ENCODE results near the gene RFT1.
A peak's percentile ranks its signal among the peaks of the same experiment; 100 is the strongest.

RFT1 gene

DNA sequence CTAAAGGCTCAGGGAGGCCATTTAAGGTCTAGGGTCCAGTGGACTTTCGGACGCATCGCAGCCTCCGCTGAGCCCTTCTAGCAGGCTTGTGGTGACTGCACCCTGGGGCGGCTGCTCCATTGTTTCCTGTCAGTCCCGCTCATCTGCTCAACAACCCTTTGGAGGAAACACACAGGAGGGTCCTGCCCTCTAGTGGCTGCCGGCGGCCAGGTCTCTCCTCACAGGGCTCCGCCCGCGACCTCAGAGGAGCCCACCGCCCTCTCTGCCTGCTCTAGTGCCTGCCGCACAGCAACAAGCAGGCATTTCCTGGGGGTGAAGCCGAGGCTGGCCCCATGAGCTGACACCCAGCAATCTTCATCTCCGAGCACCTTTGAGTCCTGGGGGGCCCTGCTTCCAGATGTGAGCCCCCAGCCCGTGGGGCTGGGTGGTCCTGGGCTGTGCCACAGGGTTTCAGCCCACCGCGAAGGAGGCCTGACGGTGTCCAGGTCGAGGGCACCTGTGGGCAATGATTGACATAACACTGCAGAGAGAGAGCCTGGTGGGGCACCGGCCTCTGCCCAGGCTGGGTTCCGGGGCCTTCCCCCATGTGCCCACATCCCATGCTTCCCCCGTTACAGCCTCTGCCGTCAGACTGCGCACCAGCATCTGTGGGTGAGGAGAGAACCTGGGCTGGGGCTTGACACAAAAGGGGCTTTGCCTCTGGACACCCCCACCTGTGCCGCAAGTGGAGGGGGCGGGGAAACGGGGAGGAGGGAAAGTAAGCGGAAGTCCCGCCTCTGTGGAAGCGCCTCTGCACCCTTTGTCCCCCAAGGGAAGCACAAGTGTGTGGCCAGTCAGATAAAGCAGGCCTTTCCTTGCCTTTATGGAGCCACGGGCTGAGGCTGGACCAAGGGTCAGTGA lies 57.3 kb downstream of the RFT1 start:
- TF ChIP-seq, protein P1, sequence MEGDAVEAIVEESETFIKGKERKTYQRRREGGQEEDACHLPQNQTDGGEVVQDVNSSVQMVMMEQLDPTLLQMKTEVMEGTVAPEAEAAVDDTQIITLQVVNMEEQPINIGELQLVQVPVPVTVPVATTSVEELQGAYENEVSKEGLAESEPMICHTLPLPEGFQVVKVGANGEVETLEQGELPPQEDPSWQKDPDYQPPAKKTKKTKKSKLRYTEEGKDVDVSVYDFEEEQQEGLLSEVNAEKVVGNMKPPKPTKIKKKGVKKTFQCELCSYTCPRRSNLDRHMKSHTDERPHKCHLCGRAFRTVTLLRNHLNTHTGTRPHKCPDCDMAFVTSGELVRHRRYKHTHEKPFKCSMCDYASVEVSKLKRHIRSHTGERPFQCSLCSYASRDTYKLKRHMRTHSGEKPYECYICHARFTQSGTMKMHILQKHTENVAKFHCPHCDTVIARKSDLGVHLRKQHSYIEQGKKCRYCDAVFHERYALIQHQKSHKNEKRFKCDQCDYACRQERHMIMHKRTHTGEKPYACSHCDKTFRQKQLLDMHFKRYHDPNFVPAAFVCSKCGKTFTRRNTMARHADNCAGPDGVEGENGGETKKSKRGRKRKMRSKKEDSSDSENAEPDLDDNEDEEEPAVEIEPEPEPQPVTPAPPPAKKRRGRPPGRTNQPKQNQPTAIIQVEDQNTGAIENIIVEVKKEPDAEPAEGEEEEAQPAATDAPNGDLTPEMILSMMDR (IDR thresholded peaks at IDR 0.05; ENCODE audit: borderline replicate concordance, extremely low read depth, low read length, poor library complexity, severe bottlenecking), result peak; percentile 98
- TF ChIP-seq EZH2 (IDR thresholded peaks at IDR 0.05; ENCODE audit: borderline replicate concordance, low read depth, low read length, severe bottlenecking), result no peak
- peak overlapping the region; percentile 76 for H2AFZ ChIP-seq (ENCODE audit: low read depth, low read length)
- H3K79me2 ChIP-seq (ENCODE audit: insufficient read depth, low read length), result no peaks in the 10 kb centered on the region
- H3K4me1 ChIP-seq (ENCODE audit: insufficient read depth, low read length), result peaks cover 15% of the 10 kb centered on the region
- ATAC-seq (ENCODE audit: insufficient read depth, low read depth) (peak; percentile 99), DNase-seq (peak; percentile 92)
- H3K9ac ChIP-seq (ENCODE audit: low read depth, low read length), result peak overlapping the region; percentile 37
- peak overlapping the region; percentile 73 for H3K4me2 ChIP-seq (ENCODE audit: insufficient read depth, low read length)
- H3K36me3 ChIP-seq (ENCODE audit: insufficient read depth, low read length), result no peaks in the 10 kb centered on the region
- no peaks in the 10 kb centered on the region for H3K9me3 ChIP-seq (ENCODE audit: insufficient read depth, low read length, severe bottlenecking)
- H3K27ac ChIP-seq (ENCODE audit: low read length), result peak overlapping the region; percentile 30
- no peaks in the 10 kb centered on the region for H4K20me1 ChIP-seq (ENCODE audit: insufficient read depth, low read length)
- H3K4me3 ChIP-seq (ENCODE audit: low read depth in 1 of 2, low read length in 2 of 2), result peak overlapping the region in 1 of 2 experiments; percentile 46; a peak in 2 of 4 replicates
- no peaks in the 10 kb centered on the region for H3K27me3 ChIP-seq (ENCODE audit: insufficient read depth, low read length, poor library complexity)

DNA sequence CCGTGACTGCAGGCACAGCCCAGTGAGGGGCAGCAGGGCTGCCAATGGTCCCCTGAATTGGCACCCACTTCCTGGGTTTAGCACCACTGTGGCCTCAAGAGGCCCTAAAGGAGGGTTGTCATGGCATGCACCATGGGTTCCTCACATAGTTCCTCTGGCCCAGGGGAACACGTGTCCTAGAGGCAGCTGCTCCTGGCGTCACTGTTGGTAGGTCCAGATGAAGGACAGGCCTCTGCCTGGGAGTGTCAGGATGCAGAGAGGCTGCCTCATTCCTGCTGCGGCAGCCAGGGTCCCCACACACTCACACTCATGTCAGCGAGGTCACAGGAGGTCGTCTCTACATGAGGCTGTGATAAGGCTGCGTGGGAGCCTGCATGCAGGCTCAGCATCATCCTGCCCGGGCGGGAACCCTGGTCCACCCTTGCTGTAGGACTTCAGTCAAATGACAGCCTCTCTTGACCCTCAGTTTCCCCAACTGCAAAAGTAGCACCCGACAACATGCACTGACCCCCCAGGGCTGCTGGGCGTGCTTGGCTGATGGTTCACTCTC lies 58.3 kb downstream of the RFT1 start:
- no peaks in the 10 kb centered on the region for H3K9me3 ChIP-seq (ENCODE audit: insufficient read depth, low read length, severe bottlenecking)
- H3K4me1 ChIP-seq (ENCODE audit: insufficient read depth, low read length), result peaks cover 15% of the 10 kb centered on the region
- peak overlapping the region; percentile 73 for H3K4me2 ChIP-seq (ENCODE audit: insufficient read depth, low read length)
- ATAC-seq (ENCODE audit: insufficient read depth, low read depth), result no peak
- no peaks in the 10 kb centered on the region for H3K27me3 ChIP-seq (ENCODE audit: insufficient read depth, low read length, poor library complexity)
- H3K4me3 ChIP-seq (ENCODE audit: low read depth in 1 of 2, low read length in 2 of 2), result peak overlapping the region in 1 of 2 experiments; percentile 46; a peak in 2 of 4 replicates
- no peak for TF ChIP-seq EZH2 (IDR thresholded peaks at IDR 0.05; ENCODE audit: borderline replicate concordance, low read depth, low read length, severe bottlenecking)
- TF ChIP-seq, protein P1 (IDR thresholded peaks at IDR 0.05; ENCODE audit: borderline replicate concordance, extremely low read depth, low read length, poor library complexity, severe bottlenecking), result no peak
- DNase-seq, result no peak
- no peaks in the 10 kb centered on the region for H3K79me2 ChIP-seq (ENCODE audit: insufficient read depth, low read length)
- H3K9ac ChIP-seq (ENCODE audit: low read depth, low read length), result peak overlapping the region; percentile 37
- H3K27ac ChIP-seq (ENCODE audit: low read length), result peak overlapping the region; percentile 30; the same call in 1 of the 2 replicates
- no peaks in the 10 kb centered on the region for H4K20me1 ChIP-seq (ENCODE audit: insufficient read depth, low read length)
- no peaks in the 10 kb centered on the region for H3K36me3 ChIP-seq (ENCODE audit: insufficient read depth, low read length)
- peak overlapping the region; percentile 76 for H2AFZ ChIP-seq (ENCODE audit: low read depth, low read length)

DNA sequence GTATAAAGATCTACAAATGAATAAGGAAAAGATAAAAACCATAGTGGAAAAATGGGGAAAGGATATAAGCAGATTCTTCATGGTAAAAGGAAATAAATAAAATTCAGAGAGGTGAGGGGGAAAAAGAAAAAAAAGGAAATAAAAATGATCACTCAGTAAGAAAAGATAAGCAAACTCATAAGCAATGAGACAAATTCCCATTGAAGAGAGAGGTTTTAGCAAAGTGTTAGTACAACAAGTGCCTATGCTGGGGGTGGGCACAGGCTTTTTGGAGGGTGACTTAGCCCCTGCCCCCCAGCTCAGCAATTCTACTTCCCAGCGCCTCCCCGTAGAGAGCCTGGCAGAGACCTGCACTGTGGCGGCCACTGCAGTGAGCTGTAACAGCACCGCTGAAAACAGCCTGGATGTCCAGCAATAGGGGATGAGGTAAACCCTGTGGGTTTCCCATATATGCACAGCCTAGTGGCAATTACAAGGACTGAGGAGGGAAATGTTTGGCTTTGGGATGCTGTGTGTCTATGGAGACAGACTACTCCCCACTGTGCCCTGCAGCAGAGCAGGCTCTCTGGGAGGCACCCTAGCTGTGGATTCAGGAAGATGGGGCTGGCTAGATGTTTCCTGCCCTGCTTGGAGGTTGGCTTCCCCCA lies 60.7 kb downstream of the RFT1 start:
- DNase-seq, result no peak
- Histone ChIP-seq H3K79me2 (ENCODE audit: insufficient read depth, low read length) (no peaks in the 10 kb centered on the region), H3K27me3 (ENCODE audit: insufficient read depth, low read length, poor library complexity) (no peaks in the 10 kb centered on the region), H3K4me2 (ENCODE audit: insufficient read depth, low read length) (no peak overlapping the region), H3K4me1 (ENCODE audit: insufficient read depth, low read length) (peaks cover 15% of the 10 kb centered on the region), H4K20me1 (ENCODE audit: insufficient read depth, low read length) (no peaks in the 10 kb centered on the region), H3K4me3 (ENCODE audit: low read depth in 1 of 2, low read length in 2 of 2) (no peak overlapping the region), H3K36me3 (ENCODE audit: insufficient read depth, low read length) (no peaks in the 10 kb centered on the region), H3K27ac (ENCODE audit: low read length) (no peak overlapping the region), H3K9ac (ENCODE audit: low read depth, low read length) (no peak overlapping the region), H2AFZ (ENCODE audit: low read depth, low read length) (no peak overlapping the region), H3K9me3 (ENCODE audit: insufficient read depth, low read length, severe bottlenecking) (no peaks in the 10 kb centered on the region)
- no peak for TF ChIP-seq EZH2 (IDR thresholded peaks at IDR 0.05; ENCODE audit: borderline replicate concordance, low read depth, low read length, severe bottlenecking)
- TF ChIP-seq, protein P1 (IDR thresholded peaks at IDR 0.05; ENCODE audit: borderline replicate concordance, extremely low read depth, low read length, poor library complexity, severe bottlenecking), result no peak
- no peak for ATAC-seq (ENCODE audit: insufficient read depth, low read depth)

Data from DND-41 (cell line).